ENCODE data around the gene CPSF3. TPM values are rescaled to one million over a fixed set of nuclear protein-coding genes. Genes with fewer than 3 reads are reported as not detected.
A peak's percentile ranks its signal among the peaks of the same experiment; 100 is the strongest.

The CPSF3 gene
- total and polyA plus RNA-seq, 2 of the 8 experiments (the other 6 are each of a cell fraction or from before 2014, with no cell fraction given): 44.5 to 93.3 TPM

GRCh38 chr2:9423100-9423921 lies at the start of gene CPSF3, which contains the start of gene ITGB1BP1 (continued):
- TF ChIP-seq BACH1 (IDR thresholded peaks at IDR 0.05; ENCODE audit: low read length): peak; percentile 78
- TF ChIP-seq, protein P1, sequence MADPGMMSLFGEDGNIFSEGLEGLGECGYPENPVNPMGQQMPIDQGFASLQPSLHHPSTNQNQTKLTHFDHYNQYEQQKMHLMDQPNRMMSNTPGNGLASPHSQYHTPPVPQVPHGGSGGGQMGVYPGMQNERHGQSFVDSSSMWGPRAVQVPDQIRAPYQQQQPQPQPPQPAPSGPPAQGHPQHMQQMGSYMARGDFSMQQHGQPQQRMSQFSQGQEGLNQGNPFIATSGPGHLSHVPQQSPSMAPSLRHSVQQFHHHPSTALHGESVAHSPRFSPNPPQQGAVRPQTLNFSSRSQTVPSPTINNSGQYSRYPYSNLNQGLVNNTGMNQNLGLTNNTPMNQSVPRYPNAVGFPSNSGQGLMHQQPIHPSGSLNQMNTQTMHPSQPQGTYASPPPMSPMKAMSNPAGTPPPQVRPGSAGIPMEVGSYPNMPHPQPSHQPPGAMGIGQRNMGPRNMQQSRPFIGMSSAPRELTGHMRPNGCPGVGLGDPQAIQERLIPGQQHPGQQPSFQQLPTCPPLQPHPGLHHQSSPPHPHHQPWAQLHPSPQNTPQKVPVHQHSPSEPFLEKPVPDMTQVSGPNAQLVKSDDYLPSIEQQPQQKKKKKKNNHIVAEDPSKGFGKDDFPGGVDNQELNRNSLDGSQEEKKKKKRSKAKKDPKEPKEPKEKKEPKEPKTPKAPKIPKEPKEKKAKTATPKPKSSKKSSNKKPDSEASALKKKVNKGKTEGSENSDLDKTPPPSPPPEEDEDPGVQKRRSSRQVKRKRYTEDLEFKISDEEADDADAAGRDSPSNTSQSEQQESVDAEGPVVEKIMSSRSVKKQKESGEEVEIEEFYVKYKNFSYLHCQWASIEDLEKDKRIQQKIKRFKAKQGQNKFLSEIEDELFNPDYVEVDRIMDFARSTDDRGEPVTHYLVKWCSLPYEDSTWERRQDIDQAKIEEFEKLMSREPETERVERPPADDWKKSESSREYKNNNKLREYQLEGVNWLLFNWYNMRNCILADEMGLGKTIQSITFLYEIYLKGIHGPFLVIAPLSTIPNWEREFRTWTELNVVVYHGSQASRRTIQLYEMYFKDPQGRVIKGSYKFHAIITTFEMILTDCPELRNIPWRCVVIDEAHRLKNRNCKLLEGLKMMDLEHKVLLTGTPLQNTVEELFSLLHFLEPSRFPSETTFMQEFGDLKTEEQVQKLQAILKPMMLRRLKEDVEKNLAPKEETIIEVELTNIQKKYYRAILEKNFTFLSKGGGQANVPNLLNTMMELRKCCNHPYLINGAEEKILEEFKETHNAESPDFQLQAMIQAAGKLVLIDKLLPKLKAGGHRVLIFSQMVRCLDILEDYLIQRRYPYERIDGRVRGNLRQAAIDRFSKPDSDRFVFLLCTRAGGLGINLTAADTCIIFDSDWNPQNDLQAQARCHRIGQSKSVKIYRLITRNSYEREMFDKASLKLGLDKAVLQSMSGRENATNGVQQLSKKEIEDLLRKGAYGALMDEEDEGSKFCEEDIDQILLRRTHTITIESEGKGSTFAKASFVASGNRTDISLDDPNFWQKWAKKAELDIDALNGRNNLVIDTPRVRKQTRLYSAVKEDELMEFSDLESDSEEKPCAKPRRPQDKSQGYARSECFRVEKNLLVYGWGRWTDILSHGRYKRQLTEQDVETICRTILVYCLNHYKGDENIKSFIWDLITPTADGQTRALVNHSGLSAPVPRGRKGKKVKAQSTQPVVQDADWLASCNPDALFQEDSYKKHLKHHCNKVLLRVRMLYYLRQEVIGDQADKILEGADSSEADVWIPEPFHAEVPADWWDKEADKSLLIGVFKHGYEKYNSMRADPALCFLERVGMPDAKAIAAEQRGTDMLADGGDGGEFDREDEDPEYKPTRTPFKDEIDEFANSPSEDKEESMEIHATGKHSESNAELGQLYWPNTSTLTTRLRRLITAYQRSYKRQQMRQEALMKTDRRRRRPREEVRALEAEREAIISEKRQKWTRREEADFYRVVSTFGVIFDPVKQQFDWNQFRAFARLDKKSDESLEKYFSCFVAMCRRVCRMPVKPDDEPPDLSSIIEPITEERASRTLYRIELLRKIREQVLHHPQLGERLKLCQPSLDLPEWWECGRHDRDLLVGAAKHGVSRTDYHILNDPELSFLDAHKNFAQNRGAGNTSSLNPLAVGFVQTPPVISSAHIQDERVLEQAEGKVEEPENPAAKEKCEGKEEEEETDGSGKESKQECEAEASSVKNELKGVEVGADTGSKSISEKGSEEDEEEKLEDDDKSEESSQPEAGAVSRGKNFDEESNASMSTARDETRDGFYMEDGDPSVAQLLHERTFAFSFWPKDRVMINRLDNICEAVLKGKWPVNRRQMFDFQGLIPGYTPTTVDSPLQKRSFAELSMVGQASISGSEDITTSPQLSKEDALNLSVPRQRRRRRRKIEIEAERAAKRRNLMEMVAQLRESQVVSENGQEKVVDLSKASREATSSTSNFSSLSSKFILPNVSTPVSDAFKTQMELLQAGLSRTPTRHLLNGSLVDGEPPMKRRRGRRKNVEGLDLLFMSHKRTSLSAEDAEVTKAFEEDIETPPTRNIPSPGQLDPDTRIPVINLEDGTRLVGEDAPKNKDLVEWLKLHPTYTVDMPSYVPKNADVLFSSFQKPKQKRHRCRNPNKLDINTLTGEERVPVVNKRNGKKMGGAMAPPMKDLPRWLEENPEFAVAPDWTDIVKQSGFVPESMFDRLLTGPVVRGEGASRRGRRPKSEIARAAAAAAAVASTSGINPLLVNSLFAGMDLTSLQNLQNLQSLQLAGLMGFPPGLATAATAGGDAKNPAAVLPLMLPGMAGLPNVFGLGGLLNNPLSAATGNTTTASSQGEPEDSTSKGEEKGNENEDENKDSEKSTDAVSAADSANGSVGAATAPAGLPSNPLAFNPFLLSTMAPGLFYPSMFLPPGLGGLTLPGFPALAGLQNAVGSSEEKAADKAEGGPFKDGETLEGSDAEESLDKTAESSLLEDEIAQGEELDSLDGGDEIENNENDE (IDR thresholded peaks at IDR 0.05; ENCODE audit: insufficient replicate concordance, low read length): no peak
- no peak for TF ChIP-seq FOSL1 (IDR thresholded peaks at IDR 0.05; ENCODE audit: insufficient read depth, low read depth, low read length)
- TF ChIP-seq SAP30 (IDR thresholded peaks at IDR 0.05; ENCODE audit: insufficient read depth, insufficient replicate concordance, low read length): no peak
- TF ChIP-seq CBX8 (IDR thresholded peaks at IDR 0.05; ENCODE audit: borderline replicate concordance, low read depth, low read length): no peak
- no peak for TF ChIP-seq MAFK (IDR thresholded peaks at IDR 0.05; ENCODE audit: low read depth, low read length)
- peak; percentile 63 for TF ChIP-seq NRF1 (IDR thresholded peaks at IDR 0.05; ENCODE audit: low read depth, low read length)
- TF ChIP-seq EP300 (IDR thresholded peaks at IDR 0.05; ENCODE audit: borderline replicate concordance in 1 of 2, low read depth in 2 of 2, low read length in 2 of 2): no peak
- no peak for TF ChIP-seq KDM1A (IDR thresholded peaks at IDR 0.05; ENCODE audit: borderline replicate concordance, low read length)
- TF ChIP-seq SIRT6 (IDR thresholded peaks at IDR 0.05; ENCODE audit: low read length): no peak
